ENCODE measurements around the gene RSL24D1. TPM values are rescaled to one million over a fixed set of nuclear protein-coding genes. Genes with fewer than 3 reads are reported as not detected.

Gene RSL24D1
- total and polyA plus RNA-seq, 9 of the 15 experiments (the other 6 are each of a cell fraction or from before 2014, with no cell fraction given), result 133 to 324 (median 223) TPM

DNA sequence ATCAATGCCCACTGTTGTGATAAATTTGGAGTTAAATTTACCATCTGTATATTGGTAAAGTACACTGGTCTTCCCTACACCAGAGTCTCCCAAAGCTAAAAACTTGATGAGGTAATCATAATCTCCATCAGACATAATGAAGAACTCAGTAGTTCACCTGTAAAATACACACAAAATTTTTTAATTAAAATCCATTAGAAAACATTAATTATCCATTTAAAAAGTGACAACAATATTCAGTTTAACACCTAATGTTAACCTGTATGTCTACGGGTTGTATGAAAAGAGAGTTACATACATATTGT is 38.0 kb upstream of the RSL24D1 start:
- Histone ChIP-seq H3K9ac (ENCODE audit: insufficient read depth in 1 of 2, low read depth in 2 of 2, low read length in 2 of 2) (no peak overlapping the region), H2AFZ (ENCODE audit: low read depth, low read length) (no peak overlapping the region), H3K9me1 (ENCODE audit: control insufficient read depth, insufficient read depth, low read length) (no peaks in the 10 kb centered on the region), H3K27me3 (ENCODE audit: control insufficient read depth in 2 of 2, insufficient read depth in 2 of 2, low read length in 2 of 2) (no peaks in the 10 kb centered on the region), H3K4me3 (no peak overlapping the region), H3K4me2 (ENCODE audit: insufficient read depth, low read length) (no peak overlapping the region), H3K9me3 (replicated peaks; ENCODE audit: control insufficient read depth, insufficient read depth, low read depth, low read length) (no peaks in the 10 kb centered on the region), H3K36me3 (ENCODE audit: control insufficient read depth, insufficient read depth, low read length) (peaks cover 44% of the 10 kb centered on the region), H3K27ac (ENCODE audit: extremely low read depth, low read depth, low read length) (no peak overlapping the region; the same call in 2 of the 3 replicates), H3K4me1 (replicated peaks in 1 of 2; ENCODE audit: control insufficient read depth in 2 of 2, insufficient read depth in 2 of 2, low read length in 2 of 2) (peaks cover 0 to 37% of the 10 kb centered on the region in 2 experiments; a peak in 3 of 5 replicates), H3K79me2 (ENCODE audit: control insufficient read depth, insufficient read depth, low read length) (peaks cover 88% of the 10 kb centered on the region), H4K20me1 (replicated peaks; ENCODE audit: control insufficient read depth, insufficient read depth, low read length) (no peaks in the 10 kb centered on the region)
- TF ChIP-seq CBX2 (IDR thresholded peaks at IDR 0.05; ENCODE audit: insufficient read depth, low read length, poor library complexity, severe bottlenecking) (no peak), ZNF316 (IDR thresholded peaks at IDR 0.05) (peak; percentile 47; the same call in 1 of the 2 replicates), MAFF (IDR thresholded peaks at IDR 0.05; ENCODE audit: low read length) (peak; percentile 24; the same call in 1 of the 2 replicates)
- TF ChIP-seq, protein P1, sequence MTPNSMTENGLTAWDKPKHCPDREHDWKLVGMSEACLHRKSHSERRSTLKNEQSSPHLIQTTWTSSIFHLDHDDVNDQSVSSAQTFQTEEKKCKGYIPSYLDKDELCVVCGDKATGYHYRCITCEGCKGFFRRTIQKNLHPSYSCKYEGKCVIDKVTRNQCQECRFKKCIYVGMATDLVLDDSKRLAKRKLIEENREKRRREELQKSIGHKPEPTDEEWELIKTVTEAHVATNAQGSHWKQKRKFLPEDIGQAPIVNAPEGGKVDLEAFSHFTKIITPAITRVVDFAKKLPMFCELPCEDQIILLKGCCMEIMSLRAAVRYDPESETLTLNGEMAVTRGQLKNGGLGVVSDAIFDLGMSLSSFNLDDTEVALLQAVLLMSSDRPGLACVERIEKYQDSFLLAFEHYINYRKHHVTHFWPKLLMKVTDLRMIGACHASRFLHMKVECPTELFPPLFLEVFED (CRISPR knock-in tag; conservative IDR thresholded peaks at IDR 0.05), result no peak
- POLR2A ChIA-PET, result no interaction called here
- FAIRE-seq, result no peak
- in situ Hi-C loops (cut with MboI) (no loop called here), intact Hi-C loops (cut with micrococcal nuclease) (loop anchor here (5.0 kb wide), 1 partner anchor 173 kb away; the partner anchor contains the start of genes CCPG1 and PIERCE2)
- CTCF ChIA-PET (ENCODE audit: low intra/inter-chr PET ratio), result interaction anchor here (0.6 kb wide), 1 partner anchor 15 kb away, joined by 3 read pairs; no protein-coding TSS in a partner anchor
- no TSS peak for BruUV-seq (replicated peaks)
- no peak for ATAC-seq
- 91% methylated on average over 1 of the region's 1 CpG for WGBS (ENCODE audit: insufficient coverage, low coverage, missing lambda C conversion rate)
- no peak for DNase-seq (ENCODE audit: extremely low read depth in 1 of 4, low spot score in 3 of 4)

Data from K562 (cell line).